Psoas muscle (tissue), 8 donors: ENCODE results near the gene RYR2. TPM values are rescaled to one million over a fixed set of nuclear protein-coding genes. Genes with fewer than 3 reads are reported as not detected.
A peak's percentile ranks its signal among the peaks of the same experiment; 100 is the strongest.
"Not testable (repeated sequence)": the region's sequence is repeated elsewhere in the genome, so short reads cannot be mapped to it uniquely, and the experiment has no call there.

Experiments used
- ATAC-seq, 4 donors: fragments of 200-7000 bp; cut with Tn5 transposase; one replicate each; pipeline ENCODE4 v1.9.1; 2020; ENCODE audit warnings: moderate library complexity in 3 of 4, mild to moderate bottlenecking in 2 of 4
- DNase-seq, 2 donors: peaks; one replicate each; pipeline ENCODE4 v3.0.0-alpha.2; 2020
- H3K27ac ChIP-seq: fragments of 200-600 bp; one replicate; pipeline ENCODE4 v1.8.0; 2022
- H3K27me3 ChIP-seq, 3 donors: fragments of 200-600 bp in 1 of 3; one replicate each; pipeline versions ENCODE4 v1.6.1 to v1.8.0; 2013 to 2022; ENCODE audit warnings: low read length in 2 of 3, mild to moderate bottlenecking in 2 of 3, moderate library complexity in 1 of 3; ENCODE audit not compliant: insufficient read depth in 3 of 3
- H3K36me3 ChIP-seq, 2 donors: fragments of 200-600 bp in 1 of 2; one replicate each; pipeline versions ENCODE4 v1.6.1 to v1.8.0; 2013 to 2022; ENCODE audit warnings: low read depth in 1 of 2, mild to moderate bottlenecking in 1 of 2, moderate library complexity in 1 of 2; ENCODE audit not compliant: insufficient read depth in 1 of 2
- H3K4me1 ChIP-seq: fragments of 200-600 bp; one replicate; pipeline ENCODE4 v1.8.0; 2022
- H3K4me3 ChIP-seq: fragments of 200-600 bp; one replicate; pipeline ENCODE4 v1.8.0; 2022; ENCODE audit warnings: mild to moderate bottlenecking
- H3K9me3 ChIP-seq: fragments of 200-600 bp; one replicate; pipeline ENCODE4 v1.8.0; 2022
- CTCF ChIP-seq: fragments of 200-600 bp; IDR thresholded peaks from one replicate; pipeline ENCODE4 v1.8.0; 2022; ENCODE audit warnings: antibody characterized with exemption
- WGBS, 3 donors: extraction: QIAGEN DNeasy Blood & Tissue Kit; methylation state at CpG; one replicate each; pipeline versions ENCODE4 v1.1.6 to v1.1.7; 2013; 5-methylcytosine and 5-hydroxymethylcytosine counted together
- intact Hi-C, 2 donors: fragments of 100-400 bp; cut with DNase I; formaldehyde crosslinking; loops; one replicate each; pipeline versions ENCODE4 v1.11.0 to v1.14.2; 2022
- polyA plus RNA-seq, 3 donors: library from polyadenylated mRNA; stranded (reverse); fragments of 200-250 nt; gene quantifications; one replicate each; pipeline ENCODE4 v1.2.3, GENCODE V29; 2013
- total RNA-seq, 4 donors: library from RNA; stranded (reverse); fragmentation: NEBNext Ultra II Directional in 2 of 4; extraction: Animal tissue kit (Norgen Biotek cat#: 25700) in 2 of 4; gene quantifications; one replicate each; pipeline versions ENCODE4 v1.2.1 to v1.2.4, GENCODE V29; 2021 to 2023
- donor health status: healthy with polysubstance abuse.
- donor health status: DM: no; HTN: no; CAD: no; lungs with moderate emphysema.
- donor health status: Bipolar disorder and iron deficiency.
- donor health status: healthy.
- donor health status: DM: yes; HTN: yes; CAD: no.
- donor health status: DM: no; HTN: no; CAD: no.
- donor health status: DM: no; HTN: no; CAD: no.
- donor health status: DM: yes; HTN: yes; CAD: no.

Gene RYR2
- total and polyA plus RNA-seq, 7 donors = 0.06 to 0.48 (median 0.25) TPM

GRCh38 chr1:237841485-237841884 is 799.5 kb downstream of the RYR2 start:
- H3K4me3 ChIP-seq = no peak overlapping the region
- H3K9me3 ChIP-seq = no peaks in the 10 kb centered on the region
- no peaks in the 10 kb centered on the region for H3K4me1 ChIP-seq
- ATAC-seq = no peak
- 66 to 77% (median 66%) methylated on average over 3 of the region's 3 CpGs for WGBS, 3 donors
- H3K27ac ChIP-seq = no peak overlapping the region
- no peak for DNase-seq
- H3K36me3 ChIP-seq = no peaks in the 10 kb centered on the region
- intact Hi-C loops = no loop called here
- H3K27me3 ChIP-seq = no peaks in the 10 kb centered on the region
- no peak for TF ChIP-seq CTCF

GRCh38 chr1:237843516-237843915 is 801.5 kb downstream of the RYR2 start:
- H3K9me3 ChIP-seq, H3K4me3 ChIP-seq, H3K27ac ChIP-seq, H3K36me3 ChIP-seq, H3K27me3 ChIP-seq, H3K4me1 ChIP-seq, ATAC-seq, DNase-seq, intact Hi-C loops: not testable (repeated sequence)
- WGBS, 3 donors = 77 to 93% (median 90%) methylated on average over 3 of the region's 3 CpGs

- no peaks in the 10 kb centered on the region for H3K9me3 ChIP-seq
- no peaks in the 10 kb centered on the region for H3K36me3 ChIP-seq
- intact Hi-C loops = no loop called here
- no peak overlapping the region for H3K27ac ChIP-seq
- no peak for TF ChIP-seq CTCF
- no peaks in the 10 kb centered on the region for H3K27me3 ChIP-seq
- WGBS, 3 donors = 10 to 13% (median 10%) methylated on average over 6 of the region's 6 CpGs
- H3K4me1 ChIP-seq = no peaks in the 10 kb centered on the region
- H3K4me3 ChIP-seq = no peak overlapping the region
- no peak for ATAC-seq
- peak in 1 of 2 donors; percentile 16 for DNase-seq
These were observed 809.3 kb downstream of the RYR2 start for GRCh38 chr1:237851210-237851845.

GRCh38 chr1:237852342-237852741 is 810.4 kb downstream of the RYR2 start:
- Histone ChIP-seq H3K4me3 (no peak overlapping the region), H3K36me3 (no peaks in the 10 kb centered on the region), H3K9me3 (no peaks in the 10 kb centered on the region), H3K4me1 (no peaks in the 10 kb centered on the region), H3K27ac (no peak overlapping the region), H3K27me3 (no peaks in the 10 kb centered on the region)
- intact Hi-C loops = no loop called here
- no peak for ATAC-seq
- WGBS, 3 donors = 62 to 74% (median 70%) methylated on average over 3 of the region's 3 CpGs
- DNase-seq = no peak
- no peak for TF ChIP-seq CTCF

- Histone ChIP-seq H3K9me3 (no peaks in the 10 kb centered on the region), H3K27me3 (no peaks in the 10 kb centered on the region), H3K4me1 (no peaks in the 10 kb centered on the region), H3K4me3 (no peak overlapping the region), H3K27ac (no peak overlapping the region), H3K36me3 (no peaks in the 10 kb centered on the region)
- ATAC-seq (no peak), DNase-seq (no peak)
- WGBS, 3 donors = 54 to 63% (median 55%) methylated on average over 7 of the region's 7 CpGs
- TF ChIP-seq CTCF = no peak
- intact Hi-C loops = no loop called here
These were observed 815.5 kb downstream of the RYR2 start for GRCh38 chr1:237857455-237857854.
